Endothelial cell of umbilical vein (primary cell): ENCODE data around the gene NUPR2.
"Not testable (repeated sequence)": the region's sequence is repeated elsewhere in the genome, so short reads cannot be mapped to it uniquely, and the experiment has no call there.

Source experiments
- CTCF ChIP-seq, 2 donors: IDR thresholded peaks; 1 replicate in 1 of 2; 2 replicates in 1 of 2; pipeline ENCODE4 v1.5.1; 2011; ENCODE audit warnings: low read length in 2 of 2, mild to moderate bottlenecking in 2 of 2, moderate library complexity in 2 of 2, control low read depth in 1 of 2, inconsistent platforms in 1 of 2, low read depth in 1 of 2; ENCODE audit not compliant: insufficient read depth in 1 of 2; ENCODE audit errors: extremely low read depth in 1 of 2
- EZH2 ChIP-seq: IDR thresholded peaks from 2 replicates; pipeline ENCODE4 v1.6.1; 2012; ENCODE audit warnings: borderline replicate concordance, low read depth, mild to moderate bottlenecking, moderate library complexity, low read length, inconsistent platforms; ENCODE audit not compliant: severe bottlenecking
- FOS ChIP-seq: IDR thresholded peaks from 2 replicates; pipeline ENCODE4 v1.6.1; 2011; ENCODE audit warnings: mild to moderate bottlenecking, low read length, moderate library complexity, borderline replicate concordance; ENCODE audit not compliant: insufficient read depth
- MAX ChIP-seq: IDR thresholded peaks from 2 replicates; pipeline ENCODE4 v1.6.1; 2011; ENCODE audit not compliant: insufficient read depth, insufficient read length
- MYC ChIP-seq: IDR thresholded peaks from one replicate; pipeline ENCODE4 v1.6.1; 2011; ENCODE audit warnings: mild to moderate bottlenecking, low read depth, low read length
- POLR2A ChIP-seq: IDR thresholded peaks from 2 replicates; pipeline ENCODE4 v1.6.1; 2012; ENCODE audit warnings: low read depth, mild to moderate bottlenecking, control low read depth, low read length
- POLR2AphosphoS5 ChIP-seq: IDR thresholded peaks from 2 replicates; pipeline ENCODE4 v1.6.1; 2012; ENCODE audit warnings: low read depth, mild to moderate bottlenecking, control low read depth, low read length, moderate library complexity; ENCODE audit not compliant: insufficient read depth

GRCh38 chr7:56066376-56066775 lies 49.8 kb downstream of the NUPR2 start:
- not testable (repeated sequence) for TF ChIP-seq CTCF (IDR thresholded peaks at IDR 0.05; ENCODE audit: extremely low read depth in 1 of 2, insufficient read depth in 1 of 2, low read depth in 1 of 2, low read length in 2 of 2); EZH2; POLR2A; POLR2AphosphoS5; MAX; MYC; FOS
